HCT116 (cell line): Measurements from ENCODE around the gene HOXD11. TPM values are rescaled to one million over a fixed set of nuclear protein-coding genes. Genes with fewer than 3 reads are reported as not detected.

Source experiments
- ATAC-seq: fragments of 200-7000 bp; cut with Tn5 transposase; 2 replicates; pipeline ENCODE4 v1.9.1; 2020; ENCODE audit warnings: mild to moderate bottlenecking, moderate library complexity
- BruUV-seq: library from RNA; stranded (reverse); fragments of 400-500 nt; replicated peaks from 2 replicates; lab custom pipeline; 2021; lab: Mats Ljungman, UMichigan
- CTCF ChIA-PET: fragments of 300-600 bp; sonication (Branson Sonifier 250); formaldehyde crosslinking; loops from one replicate; lab custom pipeline; 2021; ENCODE audit warnings: antibody characterized with exemption; lab: Charles Lee
- POLR2A ChIA-PET: fragments of 300-600, 350-600 bp; sonication (Branson Sonifier 250); formaldehyde crosslinking; loops from one replicate; lab custom pipeline; 2021; ENCODE audit warnings: antibody characterized with exemption; lab: Charles Lee
- RAD21 ChIA-PET, 2 experiments: fragments of 300-600 bp; sonication (Branson Sonifier 250); formaldehyde crosslinking; loops; one replicate each; lab custom pipeline; 2023; ENCODE audit warnings: low total read pairs in 2 of 2; ENCODE audit not compliant: uncharacterized antibody in 2 of 2, unreplicated experiment in 2 of 2, low non-redundant PET in 1 of 2; lab: Charles Lee
- DNase-seq: peaks from one replicate; pipeline ENCODE4 v3.0.0-alpha.2; 2010; ENCODE audit warnings: low read depth, low spot score
- H2AFZ ChIP-seq: fragments of 200-600 bp; shearing (Covaris generic), sonication (generic); 2 replicates; pipeline ENCODE4 v1.6.1; 2017; ENCODE audit warnings: low read depth, mixed run types, mixed read lengths, antibody characterized with exemption, low read length; ENCODE audit not compliant: poor library complexity, severe bottlenecking
- H3K27ac ChIP-seq: 2 replicates; pipeline ENCODE4 v1.5.1; 2012; ENCODE audit warnings: low read depth, low read length
- H3K27me3 ChIP-seq: fragments of 200-600 bp; sonication (generic); 2 replicates; pipeline ENCODE4 v1.6.1; 2016; ENCODE audit warnings: mixed run types, low read length, mixed read lengths; ENCODE audit not compliant: insufficient read depth
- H3K36me3 ChIP-seq, 2 experiments: fragments of 200-500 bp in 1 of 2; fragments of 200-600 bp in 1 of 2; sonication (Bioruptor generic) in 1 of 2; sonication (generic) in 1 of 2; 2 replicates each; pipeline versions ENCODE4 v1.5.1 to v1.6.1; 2014 to 2016; ENCODE audit warnings: low read length in 2 of 2, inconsistent platforms in 1 of 2, mixed read lengths in 1 of 2, mixed run types in 1 of 2; ENCODE audit not compliant: insufficient read depth in 2 of 2, control insufficient read depth in 1 of 2
- H3K4me1 ChIP-seq, 2 experiments: fragments of 200-600 bp in 1 of 2; sonication (generic) in 1 of 2; 2 replicates each; pipeline versions ENCODE4 v1.5.1 to v1.6.1; 2012 to 2017; ENCODE audit warnings: low read length in 2 of 2, inconsistent platforms in 1 of 2, mild to moderate bottlenecking in 1 of 2, mixed read lengths in 1 of 2, mixed run types in 1 of 2, moderate library complexity in 1 of 2; ENCODE audit not compliant: insufficient read depth in 2 of 2, control insufficient read depth in 1 of 2
- H3K4me2 ChIP-seq: fragments of 200-600 bp; sonication (generic); 2 replicates; pipeline ENCODE4 v1.6.1; 2017; ENCODE audit warnings: mixed run types, low read length, mixed read lengths
- H3K4me3 ChIP-seq, 2 experiments: fragments of 200-600 bp in 1 of 2; sonication (generic) in 1 of 2; replicated peaks in 1 of 2; 2 replicates each; pipeline ENCODE4 v1.5.1; 2011 to 2016; ENCODE audit warnings: low read length in 2 of 2, control low read depth in 1 of 2, low read depth in 1 of 2, mild to moderate bottlenecking in 1 of 2, mixed read lengths in 1 of 2, mixed run types in 1 of 2
- H3K79me2 ChIP-seq: fragments of 200-600 bp; sonication (generic); 2 replicates; pipeline ENCODE4 v1.6.1; 2017; ENCODE audit warnings: mild to moderate bottlenecking, mixed run types, low read length, moderate library complexity, mixed read lengths; ENCODE audit not compliant: insufficient read depth
- H3K9ac ChIP-seq: fragments of 200-600 bp; sonication (generic); 2 replicates; pipeline ENCODE4 v1.6.1; 2016; ENCODE audit warnings: low read length, mixed read lengths
- H3K9me2 ChIP-seq: fragments of 200-600 bp; sonication (generic), shearing (Covaris generic); 2 replicates; pipeline ENCODE4 v1.6.1; 2017; ENCODE audit warnings: mixed run types, mild to moderate bottlenecking, moderate library complexity; ENCODE audit not compliant: insufficient read depth
- H3K9me3 ChIP-seq, 2 experiments: fragments of 200-500 bp in 1 of 2; fragments of 200-600 bp in 1 of 2; sonication (Bioruptor generic) in 1 of 2; sonication (generic) in 1 of 2; 2 replicates each; pipeline ENCODE4 v1.6.1; 2014 to 2017; ENCODE audit warnings: low read length in 2 of 2, mixed read lengths in 2 of 2, inconsistent platforms in 1 of 2, low read depth in 1 of 2, mild to moderate bottlenecking in 1 of 2, mixed run types in 1 of 2, moderate library complexity in 1 of 2; ENCODE audit not compliant: control insufficient read depth in 1 of 2, insufficient read depth in 1 of 2
- H4K20me1 ChIP-seq: fragments of 200-600 bp; sonication (generic), shearing (Covaris generic); 2 replicates; pipeline ENCODE4 v1.6.1; 2017; ENCODE audit warnings: mixed run types, mild to moderate bottlenecking, moderate library complexity; ENCODE audit not compliant: insufficient read depth
- EGR1 ChIP-seq: IDR thresholded peaks from 2 replicates; pipeline ENCODE4 v1.6.1; 2012; ENCODE audit warnings: low read depth
- ELF1 ChIP-seq: IDR thresholded peaks from 2 replicates; pipeline ENCODE4 v1.6.1; 2012; ENCODE audit warnings: low read depth, borderline replicate concordance
- RAD21 ChIP-seq: IDR thresholded peaks from 2 replicates; pipeline ENCODE4 v1.6.1; 2012; ENCODE audit warnings: low read depth, mild to moderate bottlenecking
- SRF ChIP-seq: IDR thresholded peaks from 2 replicates; pipeline ENCODE4 v1.6.1; 2012; ENCODE audit warnings: low read depth
- ZNF274 ChIP-seq: fragments of 200-500 bp; sonication (Bioruptor generic); IDR thresholded peaks from 2 replicates; pipeline ENCODE4 v1.6.1; 2014; ENCODE audit warnings: mild to moderate bottlenecking, low read depth, low read length, inconsistent platforms
- intact Hi-C: fragments of 100-400 bp; cut with micrococcal nuclease; formaldehyde crosslinking; loops from 2 replicates; pipeline ENCODE4 v1.10.0; 2022
- total RNA-seq: library from RNA; stranded (reverse); gene quantifications from one replicate; pipeline ENCODE4 v1.2.1, GENCODE V29; 2021; ENCODE audit not compliant: unreplicated experiment
- TF ChIP-seq, protein P1 (sequence below): IDR thresholded peaks from 2 replicates; pipeline ENCODE4 v1.6.1; 2012
- TF ChIP-seq, protein P2 (sequence below): IDR thresholded peaks from 2 replicates; pipeline ENCODE4 v1.6.1; 2011; ENCODE audit warnings: mild to moderate bottlenecking, low read length, moderate library complexity; ENCODE audit not compliant: insufficient replicate concordance; ENCODE audit errors: extremely low read depth
- TF ChIP-seq, protein P3 (sequence below), 3 experiments: fragments of 200-600 bp in 1 of 3; sonication (generic) in 1 of 3; IDR thresholded peaks in 2 of 3; conservative IDR thresholded peaks in 1 of 3; 2 replicates each; pipeline ENCODE4 v1.5.1; 2012 to 2017; ENCODE audit warnings: low read depth in 2 of 3, low read length in 2 of 3, antibody characterized with exemption in 1 of 3, borderline replicate concordance in 1 of 3, control low read depth in 1 of 3, mild to moderate bottlenecking in 1 of 3, mixed read lengths in 1 of 3, mixed run types in 1 of 3, moderate library complexity in 1 of 3; ENCODE audit not compliant: insufficient read depth in 1 of 3

HOXD11 gene
- total RNA-seq, 1 experiment from 2014 or later, result not detected

DNA sequence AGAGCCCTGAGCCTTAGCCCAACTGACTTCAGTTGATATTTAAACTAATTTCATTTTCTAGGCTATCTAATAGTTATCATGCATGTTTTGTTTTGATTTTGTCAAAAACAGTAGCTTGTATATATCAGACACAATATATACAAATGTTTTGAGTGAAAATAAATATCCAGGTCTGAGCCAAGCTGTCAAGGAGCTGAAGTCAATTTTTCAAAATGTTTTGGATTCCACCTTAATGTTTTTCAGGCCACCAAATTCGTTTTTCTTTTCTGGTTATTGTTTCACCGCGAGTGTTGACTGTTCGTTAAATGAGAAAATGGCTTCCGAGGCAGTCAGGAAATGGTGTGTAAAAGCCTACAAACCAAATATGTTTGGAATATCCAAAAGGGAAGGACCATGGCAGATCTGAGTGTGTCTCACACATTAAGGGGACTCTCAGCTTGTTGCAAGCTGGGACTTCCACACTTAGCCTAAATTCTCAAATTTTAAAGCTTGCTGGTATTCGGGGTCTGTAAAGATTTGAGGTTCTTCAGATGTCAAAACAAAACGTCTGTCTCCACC is 4.7 kb upstream of the HOXD11 start:
- H3K27me3 ChIP-seq, result no peaks in the 10 kb centered on the region
- H3K36me3 ChIP-seq, result no peaks in the 10 kb centered on the region
- H3K4me1 ChIP-seq, result peaks cover 0 to 20% of the 10 kb centered on the region in 2 experiments; a peak in 2 of 4 replicates
- H3K4me2 ChIP-seq, result no peak overlapping the region
- intact Hi-C loops, result no loop called here
- no peak overlapping the region for H2AFZ ChIP-seq
- DNase-seq, result no peak
- no peaks in the 10 kb centered on the region for H3K79me2 ChIP-seq
- H3K9me2 ChIP-seq, result no peaks in the 10 kb centered on the region
- RAD21 ChIA-PET, result no interaction called here
- H3K9me3 ChIP-seq, result no peaks in the 10 kb centered on the region
- no peaks in the 10 kb centered on the region for H4K20me1 ChIP-seq
- CTCF ChIA-PET, result interaction anchor here (1.5 kb wide), 1 partner anchor 9 kb away, joined by 7 read pairs; no protein-coding TSS in a partner anchor
- no peak for ATAC-seq
- POLR2A ChIA-PET, result no interaction called here
- H3K27ac ChIP-seq, result no peak overlapping the region
- no TSS peak for BruUV-seq
- no peak overlapping the region for H3K9ac ChIP-seq
- no peak overlapping the region for H3K4me3 ChIP-seq
- TF ChIP-seq ELF1 (no peak), SRF (no peak), RAD21 (no peak), ZNF274 (no peak), EGR1 (no peak)
- TF ChIP-seq, protein P1, sequence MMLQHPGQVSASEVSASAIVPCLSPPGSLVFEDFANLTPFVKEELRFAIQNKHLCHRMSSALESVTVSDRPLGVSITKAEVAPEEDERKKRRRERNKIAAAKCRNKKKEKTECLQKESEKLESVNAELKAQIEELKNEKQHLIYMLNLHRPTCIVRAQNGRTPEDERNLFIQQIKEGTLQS, result no peak
- TF ChIP-seq, protein P2, sequence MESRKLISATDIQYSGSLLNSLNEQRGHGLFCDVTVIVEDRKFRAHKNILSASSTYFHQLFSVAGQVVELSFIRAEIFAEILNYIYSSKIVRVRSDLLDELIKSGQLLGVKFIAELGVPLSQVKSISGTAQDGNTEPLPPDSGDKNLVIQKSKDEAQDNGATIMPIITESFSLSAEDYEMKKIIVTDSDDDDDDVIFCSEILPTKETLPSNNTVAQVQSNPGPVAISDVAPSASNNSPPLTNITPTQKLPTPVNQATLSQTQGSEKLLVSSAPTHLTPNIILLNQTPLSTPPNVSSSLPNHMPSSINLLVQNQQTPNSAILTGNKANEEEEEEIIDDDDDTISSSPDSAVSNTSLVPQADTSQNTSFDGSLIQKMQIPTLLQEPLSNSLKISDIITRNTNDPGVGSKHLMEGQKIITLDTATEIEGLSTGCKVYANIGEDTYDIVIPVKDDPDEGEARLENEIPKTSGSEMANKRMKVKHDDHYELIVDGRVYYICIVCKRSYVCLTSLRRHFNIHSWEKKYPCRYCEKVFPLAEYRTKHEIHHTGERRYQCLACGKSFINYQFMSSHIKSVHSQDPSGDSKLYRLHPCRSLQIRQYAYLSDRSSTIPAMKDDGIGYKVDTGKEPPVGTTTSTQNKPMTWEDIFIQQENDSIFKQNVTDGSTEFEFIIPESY, result no peak
- TF ChIP-seq, protein P3, sequence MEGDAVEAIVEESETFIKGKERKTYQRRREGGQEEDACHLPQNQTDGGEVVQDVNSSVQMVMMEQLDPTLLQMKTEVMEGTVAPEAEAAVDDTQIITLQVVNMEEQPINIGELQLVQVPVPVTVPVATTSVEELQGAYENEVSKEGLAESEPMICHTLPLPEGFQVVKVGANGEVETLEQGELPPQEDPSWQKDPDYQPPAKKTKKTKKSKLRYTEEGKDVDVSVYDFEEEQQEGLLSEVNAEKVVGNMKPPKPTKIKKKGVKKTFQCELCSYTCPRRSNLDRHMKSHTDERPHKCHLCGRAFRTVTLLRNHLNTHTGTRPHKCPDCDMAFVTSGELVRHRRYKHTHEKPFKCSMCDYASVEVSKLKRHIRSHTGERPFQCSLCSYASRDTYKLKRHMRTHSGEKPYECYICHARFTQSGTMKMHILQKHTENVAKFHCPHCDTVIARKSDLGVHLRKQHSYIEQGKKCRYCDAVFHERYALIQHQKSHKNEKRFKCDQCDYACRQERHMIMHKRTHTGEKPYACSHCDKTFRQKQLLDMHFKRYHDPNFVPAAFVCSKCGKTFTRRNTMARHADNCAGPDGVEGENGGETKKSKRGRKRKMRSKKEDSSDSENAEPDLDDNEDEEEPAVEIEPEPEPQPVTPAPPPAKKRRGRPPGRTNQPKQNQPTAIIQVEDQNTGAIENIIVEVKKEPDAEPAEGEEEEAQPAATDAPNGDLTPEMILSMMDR (IDR thresholded peaks at IDR 0.05 in 2 of 3, conservative IDR thresholded peaks at IDR 0.05 in 1 of 3; ENCODE audit: borderline replicate concordance in 1 of 3, insufficient read depth in 1 of 3, low read depth in 2 of 3, low read length in 2 of 3), result no peak
- TF ChIP-seq, all 23 proteins: peak for 0
